ENCODE measurements around the gene PNO1.

DNA sequence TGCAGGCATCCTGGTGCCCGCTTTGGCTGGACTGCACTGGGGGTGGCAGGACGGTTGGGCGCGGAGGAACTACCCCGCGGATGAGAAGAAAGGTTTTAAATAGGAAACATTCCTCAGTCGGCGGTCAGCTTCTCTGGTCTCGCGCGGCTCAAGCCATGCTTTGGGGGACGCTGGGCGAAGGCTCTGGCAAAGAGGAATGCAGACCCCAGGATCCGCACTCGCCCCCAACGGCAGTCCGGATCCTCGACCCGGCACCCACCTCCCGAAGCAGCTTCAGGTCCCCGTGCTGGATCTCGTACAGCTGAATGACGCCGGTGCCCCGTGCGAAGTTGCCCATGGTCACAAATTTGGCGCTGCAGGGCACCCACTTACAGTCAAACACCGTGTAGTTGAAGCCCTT, 686 bp upstream of the PNO1 start:
- no peak for TF ChIP-seq POLR2A (IDR thresholded peaks at IDR 0.05; ENCODE audit: low read depth, low read length)
- TF ChIP-seq, protein P1, sequence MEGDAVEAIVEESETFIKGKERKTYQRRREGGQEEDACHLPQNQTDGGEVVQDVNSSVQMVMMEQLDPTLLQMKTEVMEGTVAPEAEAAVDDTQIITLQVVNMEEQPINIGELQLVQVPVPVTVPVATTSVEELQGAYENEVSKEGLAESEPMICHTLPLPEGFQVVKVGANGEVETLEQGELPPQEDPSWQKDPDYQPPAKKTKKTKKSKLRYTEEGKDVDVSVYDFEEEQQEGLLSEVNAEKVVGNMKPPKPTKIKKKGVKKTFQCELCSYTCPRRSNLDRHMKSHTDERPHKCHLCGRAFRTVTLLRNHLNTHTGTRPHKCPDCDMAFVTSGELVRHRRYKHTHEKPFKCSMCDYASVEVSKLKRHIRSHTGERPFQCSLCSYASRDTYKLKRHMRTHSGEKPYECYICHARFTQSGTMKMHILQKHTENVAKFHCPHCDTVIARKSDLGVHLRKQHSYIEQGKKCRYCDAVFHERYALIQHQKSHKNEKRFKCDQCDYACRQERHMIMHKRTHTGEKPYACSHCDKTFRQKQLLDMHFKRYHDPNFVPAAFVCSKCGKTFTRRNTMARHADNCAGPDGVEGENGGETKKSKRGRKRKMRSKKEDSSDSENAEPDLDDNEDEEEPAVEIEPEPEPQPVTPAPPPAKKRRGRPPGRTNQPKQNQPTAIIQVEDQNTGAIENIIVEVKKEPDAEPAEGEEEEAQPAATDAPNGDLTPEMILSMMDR (IDR thresholded peaks at IDR 0.05; ENCODE audit: extremely low read depth in 1 of 2, insufficient read depth in 1 of 2, low read depth in 1 of 2, low read length in 2 of 2), result no peak
- TF ChIP-seq EZH2 (IDR thresholded peaks at IDR 0.05; ENCODE audit: borderline replicate concordance, low read depth, low read length, severe bottlenecking), result no peak
- TF ChIP-seq FOS (IDR thresholded peaks at IDR 0.05; ENCODE audit: borderline replicate concordance, insufficient read depth, low read length), result no peak
- TF ChIP-seq JUN (IDR thresholded peaks at IDR 0.05; ENCODE audit: borderline replicate concordance, insufficient read depth, insufficient read length, low read depth), result no peak
